GM18867 (cell line): ENCODE results near the gene CCDC110.

Experiments used
- ATAC-seq: cut with Tn5 transposase; IDR thresholded peaks from one replicate; pipeline ENCODE4 v1.9.1; 2021; ENCODE audit warnings: mild to moderate bottlenecking, moderate library complexity; ENCODE audit not compliant: unreplicated experiment

CCDC110 gene

DNA sequence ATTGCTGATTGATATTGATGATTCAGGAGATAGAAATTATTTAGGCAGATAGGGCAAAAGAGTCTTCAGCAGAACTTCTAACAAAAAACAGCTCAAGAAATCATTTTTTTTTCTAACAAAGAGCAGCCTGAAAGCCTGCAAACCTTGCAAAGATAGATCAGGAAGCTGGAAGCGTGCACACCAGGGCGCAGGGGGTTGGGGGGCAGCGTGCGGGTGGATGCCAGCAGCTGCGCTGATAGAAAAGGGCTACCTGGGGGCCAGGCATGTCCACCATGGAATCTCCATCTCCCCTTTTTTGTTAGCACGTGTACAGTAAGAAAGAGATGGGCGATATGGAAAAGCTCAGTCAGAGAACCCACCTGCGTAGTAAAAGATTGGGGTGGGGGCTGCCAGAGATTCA lies 1.7 kb upstream of the CCDC110 start:
- ATAC-seq = no peak

DNA sequence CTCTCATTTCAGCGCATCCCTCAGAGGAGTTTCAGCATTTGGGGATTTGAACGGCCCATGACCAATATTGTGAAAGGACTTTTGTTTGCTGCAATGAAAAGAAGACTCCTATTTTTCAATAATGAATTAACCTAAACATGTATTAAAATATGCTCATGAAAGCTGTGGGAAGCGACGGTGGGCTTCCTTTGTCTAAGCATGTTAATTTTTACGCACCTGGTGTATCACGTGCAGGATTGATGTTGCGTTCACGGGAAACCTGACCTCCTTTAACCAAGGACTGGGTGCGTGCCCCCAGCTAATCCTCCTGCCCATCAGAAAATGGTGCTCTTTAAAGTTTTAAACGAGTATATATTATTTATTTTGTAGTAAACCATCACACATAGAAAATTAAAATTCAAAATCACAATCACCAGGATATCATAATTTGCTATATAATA lies 590 bp upstream of the CCDC110 start:
- peak; percentile 13 for ATAC-seq

DNA sequence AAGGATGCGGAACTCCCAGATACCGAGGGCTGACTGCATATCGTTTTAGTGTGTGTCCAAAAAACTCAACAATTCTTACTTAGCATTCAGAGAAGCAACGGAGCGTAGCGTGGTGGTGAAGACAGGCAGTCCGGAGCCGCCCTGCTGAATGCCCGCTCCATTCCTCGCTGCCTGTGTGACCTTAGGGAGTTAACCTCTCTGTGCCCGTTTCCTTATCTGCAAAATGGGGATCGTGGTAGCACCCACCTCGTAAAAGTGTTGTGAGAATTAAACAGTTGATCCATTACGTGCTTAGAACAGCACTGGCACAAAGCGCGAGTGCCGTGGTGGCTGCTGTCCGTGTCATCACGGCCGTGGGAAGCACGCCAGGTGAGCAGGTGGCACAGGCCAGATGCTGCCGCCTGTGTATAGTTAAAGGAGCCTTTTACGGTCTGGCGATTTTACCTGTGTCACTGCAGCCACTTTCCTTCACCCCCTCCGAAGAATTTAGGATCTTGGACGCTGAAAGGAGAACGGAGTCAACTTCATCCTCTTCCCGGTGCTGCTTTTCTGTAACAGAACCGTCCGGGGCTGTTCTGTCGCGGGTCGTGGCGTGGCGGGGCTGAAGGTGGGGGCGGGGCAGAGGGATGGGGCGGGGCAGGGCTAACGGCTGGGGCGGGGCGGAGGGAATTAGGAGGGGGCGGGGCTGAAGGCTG lies 885 bp downstream of the CCDC110 start:
- ATAC-seq = peak; percentile 24

DNA sequence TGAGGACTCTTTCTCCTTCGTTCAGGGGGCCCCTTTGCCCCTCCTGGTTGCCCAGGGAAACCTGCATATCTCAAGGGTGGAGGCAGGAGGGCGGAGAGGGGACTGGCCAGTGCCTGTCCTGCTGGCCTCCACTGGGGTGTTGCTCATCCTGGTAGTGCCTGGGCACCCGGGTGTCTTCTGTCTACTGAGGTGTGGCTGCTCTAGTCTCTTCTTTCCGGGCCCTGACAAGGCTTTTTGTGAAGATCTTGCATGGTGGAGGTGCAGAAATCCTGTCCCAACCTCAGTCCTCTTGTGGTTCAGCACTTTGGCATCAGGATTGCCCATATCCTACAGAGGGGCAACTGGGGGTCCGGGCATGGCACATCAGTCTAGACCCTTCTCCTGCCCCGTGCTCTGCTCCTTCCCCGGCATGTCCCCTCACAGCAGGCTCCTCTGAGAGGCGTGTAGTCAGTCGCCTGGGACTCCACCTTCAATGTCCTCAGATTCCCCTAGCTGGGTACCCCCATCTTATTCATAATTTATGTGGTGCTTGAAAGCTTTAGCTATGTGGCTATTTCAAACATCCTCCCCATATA lies 1.9 kb downstream of the CCDC110 start:
- ATAC-seq = no peak

DNA sequence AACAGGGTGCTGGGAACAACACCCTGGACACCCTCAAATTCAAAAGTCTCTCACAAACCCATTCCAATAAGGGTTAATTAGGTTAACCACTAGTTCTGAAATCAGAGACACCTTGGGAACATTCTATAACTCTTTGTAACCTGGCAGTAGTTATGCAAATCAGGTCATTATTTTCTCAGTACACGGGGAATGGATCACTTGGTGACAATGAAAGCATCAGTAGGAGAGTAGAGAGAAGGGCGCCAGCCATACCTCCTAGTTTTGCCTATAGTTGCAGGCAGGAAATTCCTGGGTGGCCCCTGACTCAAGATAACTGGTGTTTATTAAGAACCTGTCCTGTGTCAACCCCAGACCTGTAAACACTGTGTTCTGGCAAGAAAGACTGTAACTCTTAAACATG lies 2.5 kb downstream of the CCDC110 start:
- ATAC-seq = no peak

DNA sequence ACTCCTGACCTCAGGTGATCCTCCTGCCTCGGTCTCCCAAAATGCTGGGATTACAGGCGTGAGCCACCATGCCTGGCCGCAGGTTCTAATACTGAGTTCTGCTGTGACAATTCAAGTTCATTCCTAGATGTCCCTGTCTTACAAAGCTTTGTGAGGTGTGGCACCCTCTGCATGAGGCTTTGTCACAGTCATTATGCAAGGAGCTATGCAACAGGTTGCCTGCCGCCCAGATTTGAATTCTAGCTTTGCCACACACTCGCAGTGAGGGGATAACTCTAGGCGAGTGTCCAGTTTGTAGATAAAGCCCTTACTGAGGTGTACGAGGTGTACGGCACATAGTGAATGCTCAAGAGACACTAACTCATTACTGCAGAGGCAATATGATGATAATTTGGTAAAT lies 3.5 kb downstream of the CCDC110 start:
- no peak for ATAC-seq

DNA sequence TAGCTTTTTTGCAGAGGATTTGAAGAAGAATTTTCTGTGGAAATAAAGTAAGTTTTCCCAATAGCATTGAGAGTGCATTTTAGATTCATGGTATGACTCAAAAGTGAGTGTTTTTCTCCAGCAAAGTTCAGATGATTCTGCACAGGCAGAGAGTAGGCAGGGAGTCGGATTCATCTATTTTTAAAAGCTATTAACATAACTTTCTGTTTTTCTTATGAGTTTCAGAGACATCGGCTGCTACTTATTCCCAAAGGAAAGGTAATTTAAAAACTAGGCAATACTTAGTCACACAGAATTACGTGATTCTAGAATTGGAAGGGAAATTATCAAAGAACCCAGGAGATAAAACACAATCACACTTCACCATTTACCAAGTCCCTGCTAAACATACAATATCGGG lies 4.4 kb downstream of the CCDC110 start:
- ATAC-seq = no peak

DNA sequence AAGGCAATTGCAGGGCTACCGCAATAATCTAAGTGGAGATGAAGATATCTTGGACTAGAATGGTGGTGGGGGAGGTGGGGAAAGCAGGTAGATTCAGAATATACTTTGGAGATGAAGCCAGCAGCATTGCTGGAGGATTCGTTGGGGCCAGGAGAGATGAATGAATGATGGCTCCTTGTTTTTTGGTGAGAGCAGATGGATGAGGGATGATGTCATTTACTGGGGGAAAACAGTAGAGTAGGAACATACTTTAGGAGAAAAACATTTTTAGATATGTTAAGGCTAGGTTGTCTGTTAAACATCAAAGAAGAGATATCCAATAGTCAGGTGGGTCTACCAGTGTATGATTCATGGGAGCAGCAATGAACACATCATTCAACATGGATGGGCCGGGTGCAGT lies 5.8 kb downstream of the CCDC110 start:
- ATAC-seq = no peak

DNA sequence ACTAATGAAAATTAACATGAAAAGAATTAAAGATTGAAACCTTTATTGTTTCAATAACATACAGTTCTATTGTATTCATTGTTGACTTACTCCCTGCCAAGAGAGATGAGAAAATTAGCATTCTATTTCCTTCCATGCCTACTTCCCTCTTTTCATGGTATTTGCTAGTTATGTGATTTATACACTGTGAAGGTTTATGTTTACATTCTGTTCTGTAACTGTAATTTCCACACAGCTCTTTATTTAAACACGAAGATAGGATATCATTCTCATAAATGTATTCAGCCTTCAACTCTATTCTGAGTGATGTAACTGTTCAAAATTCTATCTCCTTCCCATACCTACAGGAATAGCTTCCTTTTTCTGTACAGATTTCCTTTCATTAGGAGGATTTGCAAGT lies 6.6 kb downstream of the CCDC110 start:
- no peak for ATAC-seq

DNA sequence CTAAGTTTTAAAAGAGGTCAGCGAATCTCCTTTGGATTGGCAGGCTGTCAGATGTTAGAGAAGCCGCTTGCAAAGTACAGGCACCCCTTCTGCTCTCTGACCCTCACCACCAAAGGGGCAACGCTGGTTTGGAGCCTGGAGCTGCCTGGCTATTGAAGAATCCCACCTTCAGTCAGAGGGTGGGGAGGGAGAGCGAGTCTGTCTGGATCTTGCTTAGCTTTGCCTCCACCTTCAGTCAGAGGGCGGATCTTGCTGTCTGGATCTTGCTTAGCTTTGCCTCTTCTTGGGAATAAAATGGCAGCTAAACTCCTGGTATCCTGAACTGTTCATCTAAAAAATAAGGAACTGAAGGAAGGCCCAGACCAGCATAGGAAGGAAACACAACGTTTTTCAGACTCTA lies 7.3 kb downstream of the CCDC110 start:
- no peak for ATAC-seq

DNA sequence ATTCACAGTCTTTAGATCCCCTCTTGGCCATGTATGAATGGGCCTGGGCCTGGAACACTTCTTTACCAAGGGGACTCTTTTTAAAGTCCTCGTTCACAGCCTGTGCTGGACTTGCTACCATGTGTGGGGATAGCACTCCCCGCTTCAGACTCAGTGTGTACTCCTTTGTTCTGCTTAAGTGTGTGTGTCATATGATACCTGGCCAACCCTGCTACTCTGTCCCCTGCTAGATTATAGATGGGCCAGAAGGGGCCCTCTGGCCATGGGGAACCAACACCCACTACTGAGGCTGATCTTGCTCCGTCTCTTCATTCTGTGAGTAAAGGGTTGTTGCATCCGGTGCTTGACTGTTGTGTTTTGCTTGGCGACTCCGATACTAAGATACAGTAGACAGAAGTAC lies 8.0 kb downstream of the CCDC110 start:
- ATAC-seq = no peak

DNA sequence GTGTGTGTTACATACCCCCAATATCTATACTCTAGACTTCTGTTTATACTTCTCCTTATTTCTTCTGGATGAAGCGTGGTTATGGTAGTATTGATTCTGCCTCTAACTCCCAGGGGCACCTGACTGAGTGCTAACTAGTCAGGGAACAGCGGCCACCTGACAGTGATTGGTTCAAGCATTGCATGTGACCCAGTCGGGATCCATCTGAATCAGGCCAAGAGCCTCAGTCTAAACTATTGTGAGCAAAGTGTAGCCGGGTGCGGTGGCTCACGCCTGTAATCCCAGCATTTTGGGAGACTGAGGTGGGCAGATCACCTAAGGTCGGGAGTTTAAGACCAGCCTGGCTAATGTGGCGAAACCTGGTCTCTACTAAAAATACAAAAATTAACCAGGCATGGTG lies 10.0 kb downstream of the CCDC110 start:
- no peak for ATAC-seq

DNA sequence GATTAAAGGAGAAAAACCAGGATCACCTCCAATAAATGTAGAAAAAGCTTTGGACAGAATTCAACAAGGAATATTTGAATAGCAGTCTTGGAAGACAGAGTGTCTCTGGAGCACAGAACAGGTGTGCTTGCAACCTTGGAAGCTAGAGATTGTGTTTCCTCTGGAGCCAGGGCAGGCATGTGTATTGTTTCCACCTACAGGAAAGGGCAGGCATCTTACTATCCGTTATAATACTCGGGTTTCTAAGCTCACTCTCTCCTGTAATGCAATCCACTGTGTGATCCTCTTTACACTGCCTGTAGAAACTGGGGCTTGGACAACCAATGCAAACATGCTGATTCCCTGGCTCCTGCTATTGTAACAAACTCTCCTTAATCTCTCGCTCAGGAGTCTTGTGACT lies 14.4 kb downstream of the CCDC110 start:
- no peak for ATAC-seq

DNA sequence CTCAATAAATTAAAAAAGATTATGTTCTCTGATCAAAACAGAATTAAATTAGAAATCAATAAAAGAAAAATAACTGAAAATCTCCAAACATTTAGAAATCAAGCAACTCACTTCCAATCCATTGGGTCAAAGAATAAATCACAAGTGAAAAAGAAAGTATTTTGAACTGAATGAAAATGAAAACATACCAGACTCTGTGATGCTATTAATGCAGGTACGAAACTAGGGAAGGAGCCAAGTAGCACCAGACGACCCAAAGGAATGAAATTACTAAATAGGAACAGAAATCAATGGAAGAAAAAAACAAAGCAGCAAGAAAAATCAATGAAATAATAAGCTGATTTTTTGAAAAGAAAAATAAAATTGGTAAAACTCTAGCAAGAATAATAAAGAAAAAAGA lies 15.4 kb downstream of the CCDC110 start:
- ATAC-seq = no peak

DNA sequence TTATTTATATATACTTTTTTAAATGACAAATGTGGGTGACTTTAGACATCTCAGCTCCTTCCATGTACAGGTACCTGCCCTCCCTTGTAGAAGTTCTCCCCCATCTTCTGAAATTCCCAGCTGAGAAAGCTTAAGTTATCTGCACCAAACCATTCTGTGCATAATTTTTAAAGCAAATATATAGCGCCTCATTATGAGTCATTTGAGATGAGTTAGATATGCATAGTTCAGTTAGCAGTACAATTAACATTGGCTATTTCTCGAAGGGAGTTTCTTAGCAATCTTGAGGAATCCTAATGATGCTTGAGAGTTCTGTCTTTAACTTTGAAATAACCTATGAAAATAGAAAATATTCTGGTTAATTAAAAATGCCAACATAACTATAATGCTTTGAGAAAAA lies 26.3 kb downstream of the CCDC110 start:
- ATAC-seq = no peak

DNA sequence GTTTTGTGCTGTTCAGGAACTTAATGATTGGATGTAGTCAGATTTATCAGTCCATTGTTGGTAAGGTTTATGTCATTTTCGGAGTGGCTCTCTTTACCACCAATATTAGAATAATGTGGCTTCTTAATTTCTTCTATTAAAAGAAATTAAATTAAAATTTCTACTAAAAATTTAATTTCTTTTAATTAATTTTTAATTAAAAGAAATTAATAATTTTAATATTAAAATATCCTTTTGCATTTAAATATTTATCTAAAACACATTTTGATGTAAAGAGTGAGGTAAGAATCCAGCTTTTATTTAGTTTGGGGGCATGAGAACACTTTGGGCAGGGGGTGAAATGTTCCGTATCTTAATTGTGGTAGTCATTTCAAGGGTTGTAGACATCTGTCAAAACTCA lies 30.1 kb downstream of the CCDC110 start:
- ATAC-seq = no peak

DNA sequence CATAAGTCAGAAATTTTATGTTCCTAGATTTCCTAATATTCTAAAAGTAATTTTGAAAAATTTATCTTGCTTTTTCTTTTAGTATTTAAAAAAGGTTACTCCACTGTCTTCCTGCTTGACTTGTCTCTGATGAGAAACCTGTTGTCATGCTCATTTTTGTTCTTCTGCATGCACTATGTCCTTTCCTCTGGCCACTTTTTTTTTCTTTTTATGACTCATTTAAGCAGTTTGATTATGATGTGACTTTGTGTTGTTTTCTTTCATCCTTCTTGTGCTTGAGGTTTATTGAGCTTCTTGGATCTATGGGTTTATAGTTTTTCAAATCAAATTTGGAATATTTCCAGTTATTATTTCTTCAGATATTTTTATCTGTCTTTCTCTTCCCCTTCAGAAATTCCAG lies 33.7 kb downstream of the CCDC110 start:
- no peak for ATAC-seq

DNA sequence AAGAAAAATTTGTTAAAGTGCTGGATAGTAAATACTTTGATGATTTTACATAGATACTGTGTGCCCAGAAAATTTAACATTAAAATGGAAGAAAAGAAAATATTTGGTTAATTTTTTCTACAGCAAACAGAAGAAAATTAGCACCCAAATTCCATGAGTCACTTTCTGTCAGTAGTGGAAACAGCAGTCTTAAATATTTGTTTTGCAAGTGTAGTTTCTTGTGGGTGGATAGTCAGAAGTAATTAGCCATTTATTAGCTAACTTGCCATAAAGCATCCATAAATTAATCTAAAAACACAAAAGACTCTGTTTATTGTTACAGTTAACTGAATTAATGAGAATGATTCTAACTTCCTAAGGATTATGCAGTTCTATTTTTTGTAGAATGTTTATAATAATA lies 36.1 kb downstream of the CCDC110 start:
- no peak for ATAC-seq

DNA sequence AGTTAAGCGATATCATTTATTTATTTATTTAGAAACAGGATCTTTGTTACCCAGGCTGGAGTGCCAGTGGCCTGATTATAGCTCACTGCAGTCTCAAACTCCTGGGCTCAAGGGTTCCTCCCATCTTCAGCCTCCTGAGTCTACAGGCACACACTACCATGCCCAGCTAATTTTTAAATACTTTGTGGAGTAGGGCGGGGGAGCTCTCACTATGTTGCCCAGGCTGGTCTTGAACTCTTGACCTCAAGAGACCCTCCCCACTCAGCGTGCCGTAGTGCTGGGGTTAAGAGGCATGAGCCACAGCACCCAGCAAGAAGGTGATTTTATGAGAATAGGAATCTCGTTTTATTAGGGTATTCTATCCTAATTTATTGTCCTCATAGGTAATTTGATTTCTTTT lies 41.9 kb downstream of the CCDC110 start:
- no peak for ATAC-seq

DNA sequence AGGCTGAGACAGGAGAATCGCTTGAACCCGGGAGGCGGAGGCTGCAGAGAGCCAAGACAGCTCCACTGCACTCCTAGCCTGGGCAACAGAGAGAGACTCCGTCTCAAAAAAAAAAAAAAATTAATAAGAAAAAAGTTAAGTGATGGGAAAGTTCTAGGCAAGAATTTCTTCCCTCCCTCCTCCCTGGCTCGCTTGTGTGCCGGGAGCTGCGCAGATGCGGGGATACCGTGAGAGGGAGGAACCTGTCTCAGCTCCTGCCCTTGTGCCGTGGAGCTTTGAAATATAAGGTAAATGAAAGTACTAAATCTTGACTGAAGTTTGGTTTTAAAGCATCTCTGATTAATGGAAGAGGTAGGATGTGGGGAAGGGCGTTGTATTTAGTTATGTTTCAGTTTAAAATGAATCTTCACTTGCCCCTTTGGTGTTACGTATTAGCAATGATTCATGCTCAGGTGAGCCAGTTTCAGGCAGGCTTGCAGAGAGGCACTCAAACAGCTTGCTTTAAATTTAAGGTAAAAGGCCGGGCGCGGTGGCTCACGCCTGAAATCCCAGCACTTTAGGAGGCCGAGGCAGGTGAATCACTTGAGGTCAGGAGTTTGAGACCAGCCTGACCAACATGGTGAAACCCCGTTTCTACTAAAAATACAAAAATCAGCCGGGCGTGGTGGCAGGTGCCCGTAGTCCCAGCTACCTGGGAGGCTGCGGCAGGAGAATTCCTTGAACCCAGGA lies 44.4 kb downstream of the CCDC110 start:
- no peak for ATAC-seq

DNA sequence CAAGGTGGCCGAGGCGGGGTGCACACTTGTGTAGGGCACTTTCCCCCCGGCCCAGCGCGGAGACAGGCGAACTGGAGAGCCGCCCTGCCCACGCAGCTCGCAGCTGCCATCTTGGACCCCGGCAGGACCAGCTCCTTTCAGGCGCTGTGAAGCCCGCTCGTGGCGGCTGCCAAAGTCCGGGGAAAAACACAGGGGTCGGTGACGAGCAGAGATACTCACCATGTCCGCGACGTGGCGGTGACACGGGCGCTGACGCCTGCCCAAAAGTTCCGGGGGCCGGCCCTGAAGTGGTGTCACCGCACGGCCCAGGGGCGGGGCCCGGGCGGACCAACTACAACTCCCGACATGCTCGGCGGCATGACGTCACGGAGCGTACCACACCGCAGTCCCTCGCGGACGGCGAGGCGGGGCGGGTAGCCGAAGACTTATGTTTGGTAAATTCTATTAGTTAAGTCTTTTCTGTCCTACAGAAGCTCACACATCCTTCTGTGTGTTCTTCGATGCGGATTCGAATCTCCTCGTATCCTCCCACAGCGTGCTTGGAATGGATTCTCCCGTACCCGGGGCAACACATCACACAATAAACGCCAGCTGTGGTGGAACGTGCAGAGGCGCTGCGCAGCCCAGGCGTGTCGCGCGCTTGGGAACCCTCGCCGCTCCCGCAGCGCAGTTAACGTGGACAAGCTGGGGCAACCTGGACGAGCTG lies 45.7 kb downstream of the CCDC110 start, which contains the start of gene UFSP2:
TSS of gene UFSP2 (minus strand) at position 318 of the 706 bp plus-strand sequence. CDS start at position 222, 96 bp downstream.
- ATAC-seq = peak; percentile 92
